Loucy (cell line): ENCODE results near the gene SRXN1.

Experiments used
- H2AFZ ChIP-seq: fragments of 200-600 bp; sonication (generic); 2 replicates; pipeline ENCODE4 v1.6.0; 2016; ENCODE audit warnings: antibody characterized with exemption, mild to moderate bottlenecking, low read length, moderate library complexity
- H3F3A ChIP-seq: fragments of 200-600 bp; 2 replicates; pipeline ENCODE4 v1.6.0; 2016; ENCODE audit warnings: antibody characterized with exemption, low read depth, mild to moderate bottlenecking
- H3K27me3 ChIP-seq: fragments of 200-600 bp; sonication (generic); 2 replicates; pipeline ENCODE4 v1.6.1; 2014; ENCODE audit warnings: low read length, mild to moderate bottlenecking; ENCODE audit not compliant: insufficient read depth, poor library complexity, severe bottlenecking
- H3K36me3 ChIP-seq: fragments of 200-600 bp; sonication (generic); 2 replicates; pipeline ENCODE4 v1.6.1; 2016; ENCODE audit warnings: low read length; ENCODE audit not compliant: insufficient read depth
- H3K4me1 ChIP-seq: fragments of 200-600 bp; sonication (generic); 2 replicates; pipeline ENCODE4 v1.5.1; 2014; ENCODE audit warnings: low read length, mild to moderate bottlenecking; ENCODE audit not compliant: insufficient read depth, poor library complexity, severe bottlenecking
- H3K4me2 ChIP-seq: fragments of 200-600 bp; sonication (generic); 2 replicates; pipeline ENCODE4 v1.6.0; 2014; ENCODE audit warnings: antibody characterized with exemption, low read length, low read depth, mild to moderate bottlenecking; ENCODE audit not compliant: poor library complexity, severe bottlenecking
- H3K4me3 ChIP-seq: fragments of 200-600 bp; sonication (generic); 2 replicates; pipeline ENCODE4 v1.5.1; 2014; ENCODE audit warnings: low read length, mild to moderate bottlenecking, mixed read lengths; ENCODE audit not compliant: poor library complexity, severe bottlenecking
- H3K79me2 ChIP-seq: fragments of 200-600 bp; sonication (generic); 2 replicates; pipeline ENCODE4 v1.6.1; 2014; ENCODE audit warnings: low read length; ENCODE audit not compliant: insufficient read depth
- H3K9ac ChIP-seq: fragments of 200-600 bp; sonication (generic); 2 replicates; pipeline ENCODE4 v1.6.0; 2014; ENCODE audit warnings: mild to moderate bottlenecking, low read depth, low read length, moderate library complexity; ENCODE audit not compliant: poor library complexity, severe bottlenecking
- H3K9me2 ChIP-seq: fragments of 200-600 bp; sonication (generic); replicated peaks from 2 replicates; pipeline ENCODE4 v1.6.1; 2016; ENCODE audit warnings: low read depth, low read length, mixed read lengths
- H3K9me3 ChIP-seq: fragments of 200-600 bp; sonication (generic); 2 replicates; pipeline ENCODE4 v1.6.1; 2014; ENCODE audit warnings: mild to moderate bottlenecking, antibody characterized with exemption, low read length, low read depth; ENCODE audit not compliant: insufficient read depth
- H4K20me1 ChIP-seq: fragments of 200-600 bp; sonication (generic); 2 replicates; pipeline ENCODE4 v1.6.0; 2014; ENCODE audit warnings: antibody characterized with exemption, low read length, mild to moderate bottlenecking; ENCODE audit not compliant: insufficient read depth, poor library complexity, severe bottlenecking
- EZH2phosphoT487 ChIP-seq: fragments of 200-600 bp; IDR thresholded peaks from 2 replicates; pipeline ENCODE4 v1.6.1; 2018; ENCODE audit warnings: antibody characterized with exemption, mild to moderate bottlenecking, moderate library complexity, borderline replicate concordance
- TF ChIP-seq, protein P1 (sequence below): fragments of 200-600 bp; sonication (generic); conservative IDR thresholded peaks from 2 replicates; pipeline ENCODE4 v1.5.1; 2014; ENCODE audit warnings: mild to moderate bottlenecking, antibody characterized with exemption, low read length

The SRXN1 gene

DNA sequence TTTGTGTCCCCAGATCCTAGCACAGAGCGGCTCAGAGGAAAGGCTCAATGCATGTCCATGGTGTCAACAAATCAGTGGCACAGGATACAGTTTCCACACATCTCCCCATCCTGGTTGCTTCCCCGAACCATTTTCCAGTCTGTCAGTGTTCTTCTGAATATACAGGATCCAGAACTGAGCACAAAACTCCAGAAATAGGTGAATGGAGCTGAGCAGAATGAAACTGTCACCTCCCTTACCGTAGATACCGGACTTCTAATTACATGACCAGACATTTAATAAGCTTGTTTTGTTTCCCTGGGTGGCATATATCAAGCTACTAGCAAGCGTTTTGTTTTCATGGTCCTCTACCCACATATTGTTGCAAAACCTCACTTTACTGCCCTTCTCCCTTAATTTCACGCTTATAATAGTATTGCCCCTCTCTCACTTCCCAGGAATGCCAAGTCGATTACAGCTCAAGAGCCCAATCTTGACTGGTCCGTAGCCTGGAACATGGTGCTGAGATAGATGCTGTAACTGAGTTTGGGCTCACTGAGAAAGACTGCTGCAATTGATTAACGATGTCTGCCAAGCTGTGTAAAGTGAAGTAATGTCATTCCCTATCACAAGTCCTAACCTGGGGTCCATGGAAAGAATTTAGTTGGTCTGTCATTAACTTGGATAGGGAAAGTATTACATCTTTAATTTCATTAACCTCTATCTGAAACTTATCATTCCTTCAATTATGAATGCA, 34.6 kb upstream of the SRXN1 start:
- H3K4me1 ChIP-seq: no peaks in the 10 kb centered on the region
- H3K4me2 ChIP-seq: no peak overlapping the region
- no peaks in the 10 kb centered on the region for H3K79me2 ChIP-seq
- TF ChIP-seq, protein P1, sequence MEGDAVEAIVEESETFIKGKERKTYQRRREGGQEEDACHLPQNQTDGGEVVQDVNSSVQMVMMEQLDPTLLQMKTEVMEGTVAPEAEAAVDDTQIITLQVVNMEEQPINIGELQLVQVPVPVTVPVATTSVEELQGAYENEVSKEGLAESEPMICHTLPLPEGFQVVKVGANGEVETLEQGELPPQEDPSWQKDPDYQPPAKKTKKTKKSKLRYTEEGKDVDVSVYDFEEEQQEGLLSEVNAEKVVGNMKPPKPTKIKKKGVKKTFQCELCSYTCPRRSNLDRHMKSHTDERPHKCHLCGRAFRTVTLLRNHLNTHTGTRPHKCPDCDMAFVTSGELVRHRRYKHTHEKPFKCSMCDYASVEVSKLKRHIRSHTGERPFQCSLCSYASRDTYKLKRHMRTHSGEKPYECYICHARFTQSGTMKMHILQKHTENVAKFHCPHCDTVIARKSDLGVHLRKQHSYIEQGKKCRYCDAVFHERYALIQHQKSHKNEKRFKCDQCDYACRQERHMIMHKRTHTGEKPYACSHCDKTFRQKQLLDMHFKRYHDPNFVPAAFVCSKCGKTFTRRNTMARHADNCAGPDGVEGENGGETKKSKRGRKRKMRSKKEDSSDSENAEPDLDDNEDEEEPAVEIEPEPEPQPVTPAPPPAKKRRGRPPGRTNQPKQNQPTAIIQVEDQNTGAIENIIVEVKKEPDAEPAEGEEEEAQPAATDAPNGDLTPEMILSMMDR: no peak
- no peak for TF ChIP-seq EZH2phosphoT487
- H3K27me3 ChIP-seq: no peaks in the 10 kb centered on the region
- no peaks in the 10 kb centered on the region for H3F3A ChIP-seq
- H4K20me1 ChIP-seq: no peaks in the 10 kb centered on the region
- H3K9me3 ChIP-seq: no peaks in the 10 kb centered on the region
- H2AFZ ChIP-seq: no peak overlapping the region
- no peak overlapping the region for H3K4me3 ChIP-seq
- no peaks in the 10 kb centered on the region for H3K9me2 ChIP-seq
- no peak overlapping the region for H3K9ac ChIP-seq
- no peaks in the 10 kb centered on the region for H3K36me3 ChIP-seq

DNA sequence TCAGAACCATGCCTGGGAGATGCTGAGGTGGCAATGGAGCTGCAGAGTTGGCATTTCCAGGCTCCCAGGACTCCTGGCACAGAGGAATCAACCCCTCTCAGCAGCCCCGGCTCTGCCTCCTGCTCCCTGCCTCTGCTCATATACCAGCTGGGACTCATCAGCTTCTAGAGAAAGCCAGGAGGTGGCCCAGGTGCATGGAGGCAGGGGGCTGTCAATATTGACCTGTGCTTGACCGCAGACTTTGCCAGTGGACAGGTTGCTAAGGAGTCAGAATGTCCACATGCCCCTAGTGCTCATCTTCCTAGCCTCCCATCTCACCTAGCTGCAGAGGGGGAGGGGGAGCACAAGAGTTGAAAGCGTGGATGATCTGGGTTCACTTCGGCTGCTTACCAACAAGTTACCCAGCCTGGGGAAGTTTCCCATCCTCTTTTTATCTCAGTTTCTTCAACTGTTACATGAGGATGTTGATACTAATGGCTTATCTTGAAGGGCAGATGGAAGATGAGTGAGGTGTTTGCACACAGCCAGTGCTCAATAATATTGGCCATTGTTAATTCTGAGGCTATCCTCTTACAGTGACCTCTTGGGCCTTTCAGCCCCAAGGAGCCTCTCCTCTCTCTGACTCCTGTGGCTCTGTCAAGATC, 31.8 kb upstream of the SRXN1 start:
- H3F3A ChIP-seq: no peaks in the 10 kb centered on the region

DNA sequence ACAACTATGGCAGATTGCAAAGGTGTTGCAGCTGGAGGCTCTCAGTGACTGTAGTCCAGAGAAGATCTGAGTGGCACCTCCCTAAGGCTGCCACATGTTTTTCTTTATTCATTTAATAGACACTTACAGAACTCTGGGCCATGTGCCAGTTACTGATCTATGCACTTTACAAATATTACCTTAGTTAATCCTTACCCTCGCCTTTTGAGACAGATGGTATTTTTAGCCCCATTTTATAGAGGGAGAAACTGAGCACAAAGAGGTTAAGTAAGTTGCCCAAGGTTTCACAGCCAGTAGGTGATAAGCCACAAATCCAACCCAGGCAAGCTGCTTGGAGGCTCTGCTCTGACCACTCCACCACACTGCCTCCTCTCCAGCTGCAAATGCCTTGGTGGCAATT, 29.1 kb upstream of the SRXN1 start:
- H3K27me3 ChIP-seq: no peaks in the 10 kb centered on the region
- no peak overlapping the region for H3K4me2 ChIP-seq
- TF ChIP-seq EZH2phosphoT487: no peak
- TF ChIP-seq, protein P1: no peak

More for the DNA sequence above, 31.8 kb upstream of the SRXN1 start:
- Histone ChIP-seq H3K36me3 (no peaks in the 10 kb centered on the region), H3K4me3 (no peak overlapping the region), H3K27me3 (no peaks in the 10 kb centered on the region), H4K20me1 (no peaks in the 10 kb centered on the region), H3K4me2 (no peak overlapping the region), H3K4me1 (no peaks in the 10 kb centered on the region), H3K9me2 (no peaks in the 10 kb centered on the region), H2AFZ (no peak overlapping the region), H3K79me2 (no peaks in the 10 kb centered on the region), H3K9ac (no peak overlapping the region), H3K9me3 (no peaks in the 10 kb centered on the region)
- no peak for TF ChIP-seq EZH2phosphoT487
- TF ChIP-seq, protein P1: no peak

More for the DNA sequence above, 29.1 kb upstream of the SRXN1 start:
- Histone ChIP-seq H3K36me3 (no peaks in the 10 kb centered on the region), H2AFZ (no peak overlapping the region), H3K9me2 (no peaks in the 10 kb centered on the region), H3K9ac (no peak overlapping the region), H3K4me1 (no peaks in the 10 kb centered on the region), H3K79me2 (no peaks in the 10 kb centered on the region), H4K20me1 (no peaks in the 10 kb centered on the region), H3F3A (no peaks in the 10 kb centered on the region), H3K4me3 (no peak overlapping the region), H3K9me3 (no peaks in the 10 kb centered on the region)
